Eye (tissue), 1 donor: ENCODE data around the gene GRIA1.

Source experiments
- DNase-seq: peaks from one replicate; pipeline ENCODE4 v3.0.0-alpha.2; 2015

Gene GRIA1

DNA sequence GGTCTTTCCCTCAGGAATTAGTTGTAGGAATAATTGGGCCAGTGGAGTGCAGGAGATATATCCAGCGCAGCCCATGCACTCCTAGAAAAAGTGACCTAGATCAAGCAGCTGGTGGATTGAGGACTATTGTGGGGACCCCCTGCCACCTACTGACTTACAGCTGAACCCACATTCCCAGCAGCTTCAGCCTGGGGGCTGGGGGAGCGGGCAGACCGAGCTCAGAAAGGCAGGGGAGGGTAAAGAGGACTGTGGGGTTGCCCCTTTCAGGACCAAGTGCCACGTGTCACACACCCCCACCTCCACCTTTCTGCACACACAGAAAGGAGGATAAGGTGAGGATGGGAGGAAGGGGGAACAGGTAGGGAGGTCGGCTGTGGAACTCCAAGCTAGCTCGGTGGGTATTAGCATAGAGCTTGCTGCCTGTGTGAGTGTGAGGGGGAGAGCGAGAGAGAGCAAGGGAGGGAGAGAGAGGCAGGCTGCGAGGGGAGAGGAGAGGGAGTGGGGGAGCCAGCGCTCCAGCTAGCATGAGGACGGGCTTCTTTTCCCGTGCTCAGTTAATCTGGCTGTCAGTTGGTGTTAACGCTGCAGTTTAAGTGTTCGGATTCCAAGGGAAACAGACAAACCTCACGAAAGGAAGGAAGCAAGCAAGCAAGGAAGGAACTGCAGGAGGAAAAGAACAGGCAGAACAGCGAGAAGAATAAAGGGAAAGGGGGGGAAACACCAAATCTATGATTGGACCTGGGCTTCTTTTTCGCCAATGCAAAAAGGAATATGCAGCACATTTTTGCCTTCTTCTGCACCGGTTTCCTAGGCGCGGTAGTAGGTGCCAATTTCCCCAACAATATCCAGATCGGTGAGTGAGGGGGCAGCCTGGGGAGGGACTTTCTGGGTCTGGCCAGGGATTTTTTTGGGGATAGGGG lies at the start of gene GRIA1:
Gene GRIA1 (plus strand): TSS at position 553 of the 920 bp plus-strand sequence.
- peak; percentile 90 for DNase-seq

GRCh38 chr5:153445875-153446579 lies 44.4 kb upstream of the GRIA1 start:
- DNase-seq, result no peak

GRCh38 chr5:153447534-153447933 lies 42.9 kb upstream of the GRIA1 start:
- no peak for DNase-seq

DNA sequence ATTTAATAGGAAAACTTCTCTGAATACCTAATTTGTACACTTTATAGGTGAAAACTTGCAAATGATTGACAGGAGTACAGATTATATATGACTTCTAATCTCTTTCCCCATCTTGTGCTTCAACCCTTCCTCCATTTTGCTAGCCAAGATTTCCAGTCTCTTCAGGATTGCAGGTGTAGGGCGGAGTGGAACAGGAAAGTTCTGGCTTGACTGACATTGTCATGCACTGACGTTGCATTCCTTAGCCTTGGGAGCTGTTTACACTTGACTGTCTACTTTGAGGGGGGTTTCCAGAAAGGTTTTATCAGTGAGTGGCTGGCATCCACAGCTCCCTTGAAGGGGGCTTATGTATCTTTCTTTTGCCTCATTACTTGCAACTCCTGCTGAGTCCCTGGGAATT lies 34.1 kb upstream of the GRIA1 start:
- no peak for DNase-seq

GRCh38 chr5:153456993-153457392 lies 33.5 kb upstream of the GRIA1 start:
- no peak for DNase-seq

DNA sequence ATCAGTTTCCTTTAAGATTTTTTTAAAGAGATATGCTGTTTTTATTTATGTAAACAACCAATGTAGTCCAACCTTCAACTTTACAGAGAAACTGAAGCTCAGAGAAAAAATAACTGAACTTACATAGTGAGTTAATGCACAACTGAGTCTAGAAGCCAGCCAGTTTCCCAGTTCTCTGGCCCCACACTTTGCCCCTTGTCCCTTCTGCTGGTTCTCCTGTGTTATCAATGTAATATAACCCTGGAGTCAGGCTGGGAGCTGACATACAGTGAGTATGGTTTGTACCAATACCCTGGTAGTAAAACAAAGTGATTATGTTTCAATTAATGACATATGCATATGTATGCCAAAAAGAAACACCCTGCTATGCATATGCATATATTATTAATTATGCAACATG lies 32.2 kb upstream of the GRIA1 start:
- no peak for DNase-seq

DNA sequence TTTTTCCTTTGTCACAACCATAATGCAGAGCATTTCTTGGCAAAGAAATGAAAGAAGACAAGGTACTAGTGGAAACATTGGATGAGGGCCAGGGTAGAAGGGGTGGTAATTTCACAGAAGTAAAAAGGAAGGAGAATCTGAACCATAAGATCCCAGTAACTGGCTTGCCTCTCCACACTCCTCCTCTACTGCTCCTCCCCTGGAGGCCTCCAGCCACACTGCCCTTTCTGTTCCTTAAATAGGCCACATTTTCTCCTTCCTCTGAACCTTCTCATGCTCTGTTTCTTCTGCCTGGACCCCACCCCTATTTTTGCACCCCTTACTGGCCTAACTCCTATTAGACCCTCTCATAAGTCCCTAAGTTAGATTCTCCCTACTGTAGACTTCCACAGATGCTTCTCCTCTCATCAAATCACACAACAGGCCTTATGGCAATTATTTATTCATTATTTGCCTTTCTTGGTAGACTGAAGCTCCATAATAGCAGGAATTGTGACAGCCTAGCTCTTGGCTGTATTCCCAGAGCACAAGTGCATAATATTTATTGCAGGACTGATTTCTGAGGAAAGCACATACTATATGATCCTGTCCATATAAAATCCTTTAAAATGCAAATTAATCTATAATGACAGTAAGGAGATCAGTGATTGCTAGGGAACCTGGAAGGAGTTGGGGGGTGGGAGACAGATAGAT lies 31.3 kb upstream of the GRIA1 start:
- DNase-seq, result peak; percentile 23

- no peak for DNase-seq
These were observed 30.0 kb upstream of the GRIA1 start for GRCh38 chr5:153460421-153460820.

DNA sequence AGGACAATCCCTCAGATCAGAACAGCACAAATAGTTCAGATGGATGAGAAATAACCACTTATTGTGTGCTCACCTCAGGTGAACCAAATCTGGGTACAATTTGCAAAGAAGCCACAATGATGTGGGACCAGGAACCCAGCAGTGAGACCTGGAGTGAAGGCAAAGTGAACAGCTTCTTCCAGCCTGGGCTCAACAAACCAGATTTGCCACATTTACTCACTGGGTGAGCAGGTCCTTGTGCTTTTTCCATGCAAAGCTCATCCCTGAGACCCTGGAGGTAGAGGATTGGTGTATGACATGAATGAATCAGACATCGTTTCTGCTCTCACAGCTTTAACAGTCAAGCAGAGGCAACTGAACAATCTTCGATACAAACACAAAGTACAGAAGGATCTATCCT lies 29.1 kb upstream of the GRIA1 start:
- DNase-seq, result no peak

- no peak for DNase-seq
These were observed 26.7 kb upstream of the GRIA1 start for GRCh38 chr5:153463806-153464205.

- no peak for DNase-seq
These were observed 22.9 kb upstream of the GRIA1 start for GRCh38 chr5:153467546-153467945.

GRCh38 chr5:153469423-153469822 lies 21.0 kb upstream of the GRIA1 start:
- no peak for DNase-seq

GRCh38 chr5:153470736-153471135 lies 19.7 kb upstream of the GRIA1 start:
- no peak for DNase-seq

GRCh38 chr5:153476767-153477166 lies 13.7 kb upstream of the GRIA1 start:
- no peak for DNase-seq

GRCh38 chr5:153480401-153480800 lies 10.1 kb upstream of the GRIA1 start:
- no peak for DNase-seq

DNA sequence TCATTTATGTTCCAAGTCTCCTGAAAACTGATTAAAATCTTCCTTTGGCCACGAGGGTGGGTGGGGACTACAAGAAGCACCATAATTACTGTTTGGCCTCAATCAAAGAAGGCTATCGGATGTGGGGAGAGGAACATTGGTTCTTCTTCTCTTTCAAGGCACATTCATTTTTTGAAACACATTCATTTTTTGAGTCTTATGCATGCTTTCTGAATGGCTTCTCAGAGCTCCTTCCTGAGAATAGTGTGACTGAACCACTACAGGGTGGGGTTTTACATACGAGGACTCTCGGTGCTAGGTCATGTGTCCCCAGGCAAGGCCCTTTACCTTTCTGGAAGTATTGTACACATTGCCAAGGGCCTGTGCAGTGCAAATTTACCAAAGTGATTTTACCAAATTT lies 7.0 kb upstream of the GRIA1 start:
- DNase-seq, result no peak

DNA sequence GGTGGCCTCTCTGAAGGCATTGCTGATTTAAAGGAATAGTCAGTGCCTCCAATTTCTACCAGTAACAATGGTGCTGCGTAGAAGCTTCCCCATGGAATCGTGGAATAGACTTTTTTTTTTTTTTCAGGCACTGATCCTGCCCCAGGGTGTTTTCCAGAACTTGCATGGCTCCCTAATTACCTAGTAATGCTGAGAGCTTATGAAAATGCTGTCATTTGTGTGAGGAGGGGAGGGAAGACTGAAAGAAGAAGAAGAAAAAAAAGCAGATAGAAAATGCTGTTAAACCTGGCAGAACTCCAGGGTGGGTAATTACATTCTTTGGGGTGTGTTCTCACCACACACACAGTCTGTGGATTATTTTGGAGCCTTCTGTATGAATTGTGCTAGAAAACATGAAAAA lies 4.8 kb upstream of the GRIA1 start:
- DNase-seq, result peak; percentile 17

GRCh38 chr5:153486771-153487170 lies 3.7 kb upstream of the GRIA1 start:
- DNase-seq, result no peak

DNA sequence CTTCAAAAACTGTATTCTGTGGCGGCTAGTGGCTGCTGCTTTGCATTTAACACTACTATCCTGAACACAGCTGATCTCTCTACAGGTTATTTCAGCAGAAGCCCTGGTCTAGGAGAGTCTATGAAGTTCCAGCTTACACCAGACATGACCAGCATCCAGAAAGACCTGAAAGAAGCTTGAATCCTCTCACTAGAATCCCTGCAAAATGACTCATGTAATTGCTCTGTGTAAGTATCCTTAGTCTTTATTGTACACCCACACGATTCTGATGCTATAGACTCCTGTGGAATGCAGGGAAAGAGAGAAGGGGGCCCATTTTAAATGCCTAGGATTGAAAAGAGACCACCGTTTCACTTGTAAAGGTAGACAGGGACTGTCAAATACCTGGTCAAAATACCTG lies 859 bp upstream of the GRIA1 start:
- peak; percentile 37 for DNase-seq

DNA sequence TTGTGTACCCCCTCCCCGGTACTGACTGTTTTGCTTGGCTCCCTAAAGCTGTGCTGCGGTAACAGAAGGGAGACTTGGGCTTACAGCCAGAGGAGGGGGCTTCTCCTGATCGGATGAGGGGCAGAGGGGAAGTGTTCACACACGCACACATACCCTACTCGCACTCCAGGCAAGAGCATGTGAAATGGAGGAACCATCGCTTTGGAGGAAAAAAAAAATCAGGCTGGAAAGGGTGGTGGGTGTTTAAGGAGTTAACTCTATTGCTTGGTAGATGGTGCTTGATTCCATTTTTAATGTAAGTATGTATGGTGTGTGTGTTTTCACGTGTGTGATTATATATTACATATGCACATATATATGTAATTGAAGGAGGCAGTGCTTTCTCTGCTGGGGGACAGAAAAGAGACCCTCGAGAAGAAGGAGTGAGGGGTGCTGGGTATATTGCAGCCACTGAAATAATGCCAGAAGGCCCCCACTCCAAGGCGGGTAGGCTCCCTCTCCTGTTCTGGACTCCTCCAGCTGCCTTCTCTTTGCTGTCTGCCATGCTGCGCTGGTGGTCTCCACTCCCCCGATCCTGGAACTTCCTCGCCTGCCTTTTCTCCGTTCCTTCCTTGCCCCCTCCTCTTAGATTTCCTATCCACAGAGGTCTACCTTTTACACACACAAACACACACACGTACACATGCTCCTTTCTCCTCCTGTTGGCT lies 721 bp downstream of the GRIA1 start:
- peak; percentile 50 for DNase-seq

- no peak for DNase-seq
These were observed 1.4 kb downstream of the GRIA1 start for GRCh38 chr5:153491856-153492255.

GRCh38 chr5:153496835-153497234 lies 6.4 kb downstream of the GRIA1 start:
- DNase-seq, result peak; percentile 58

- no peak for DNase-seq
These were observed 8.0 kb downstream of the GRIA1 start for GRCh38 chr5:153498516-153498915.
